OCI-LY1 (cell line): ENCODE measurements around the gene NSMCE4A.

ENCODE experiments used
- EZH2 ChIP-seq: fragments of 200-600 bp; sonication (generic), shearing (Covaris generic); IDR thresholded peaks from 2 replicates; pipeline ENCODE4 v1.8.0; 2017; ENCODE audit warnings: borderline replicate concordance, mixed run types, mild to moderate bottlenecking, antibody characterized with exemption, low read length, moderate library complexity, mixed read lengths
- TF ChIP-seq, protein P1 (sequence below): fragments of 200-600 bp; sonication (generic), shearing (Covaris generic); IDR thresholded peaks from 2 replicates; pipeline ENCODE4 v1.5.1; 2017; ENCODE audit warnings: mild to moderate bottlenecking, antibody characterized with exemption, low read length, moderate library complexity, mixed read lengths

GRCh38 chr10:121988361-121989324 lies 13.6 kb upstream of the NSMCE4A start, which contains the start of gene TACC2:
- no peak for TF ChIP-seq EZH2
- TF ChIP-seq, protein P1, sequence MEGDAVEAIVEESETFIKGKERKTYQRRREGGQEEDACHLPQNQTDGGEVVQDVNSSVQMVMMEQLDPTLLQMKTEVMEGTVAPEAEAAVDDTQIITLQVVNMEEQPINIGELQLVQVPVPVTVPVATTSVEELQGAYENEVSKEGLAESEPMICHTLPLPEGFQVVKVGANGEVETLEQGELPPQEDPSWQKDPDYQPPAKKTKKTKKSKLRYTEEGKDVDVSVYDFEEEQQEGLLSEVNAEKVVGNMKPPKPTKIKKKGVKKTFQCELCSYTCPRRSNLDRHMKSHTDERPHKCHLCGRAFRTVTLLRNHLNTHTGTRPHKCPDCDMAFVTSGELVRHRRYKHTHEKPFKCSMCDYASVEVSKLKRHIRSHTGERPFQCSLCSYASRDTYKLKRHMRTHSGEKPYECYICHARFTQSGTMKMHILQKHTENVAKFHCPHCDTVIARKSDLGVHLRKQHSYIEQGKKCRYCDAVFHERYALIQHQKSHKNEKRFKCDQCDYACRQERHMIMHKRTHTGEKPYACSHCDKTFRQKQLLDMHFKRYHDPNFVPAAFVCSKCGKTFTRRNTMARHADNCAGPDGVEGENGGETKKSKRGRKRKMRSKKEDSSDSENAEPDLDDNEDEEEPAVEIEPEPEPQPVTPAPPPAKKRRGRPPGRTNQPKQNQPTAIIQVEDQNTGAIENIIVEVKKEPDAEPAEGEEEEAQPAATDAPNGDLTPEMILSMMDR, result no peak
